Osteoblast (primary cell): ENCODE measurements around the gene FCER2. TPM values are rescaled to one million over a fixed set of nuclear protein-coding genes. Genes with fewer than 3 reads are reported as not detected.

Source experiments
- DNase-seq: peaks from one replicate; pipeline ENCODE4 v3.0.0; 2011; ENCODE audit warnings: low spot score, mixed read lengths; ENCODE audit not compliant: insufficient read length; ENCODE audit errors: missing footprints
- H2AFZ ChIP-seq: 2 replicates; pipeline ENCODE4 v1.6.0; 2011; ENCODE audit warnings: mild to moderate bottlenecking, low read length
- H3K27ac ChIP-seq: 2 replicates; pipeline ENCODE4 v1.5.1; 2011; ENCODE audit warnings: mild to moderate bottlenecking, low read depth, low read length, moderate library complexity
- H3K27me3 ChIP-seq: 2 replicates; pipeline ENCODE4 v1.6.0; 2012; ENCODE audit warnings: mild to moderate bottlenecking, control low read depth, inconsistent platforms, low read length, moderate library complexity; ENCODE audit not compliant: insufficient read depth
- H3K36me3 ChIP-seq: 2 replicates; pipeline ENCODE4 v1.5.1; 2011; ENCODE audit warnings: mild to moderate bottlenecking, low read length, control low read depth, moderate library complexity; ENCODE audit not compliant: insufficient read depth
- H3K4me1 ChIP-seq: 2 replicates; pipeline ENCODE4 v1.5.1; 2011; ENCODE audit warnings: mild to moderate bottlenecking, low read length, control low read depth, moderate library complexity; ENCODE audit not compliant: insufficient read depth
- H3K4me2 ChIP-seq: 2 replicates; pipeline ENCODE4 v1.6.0; 2011; ENCODE audit warnings: mild to moderate bottlenecking, low read length; ENCODE audit not compliant: insufficient read depth
- H3K4me3 ChIP-seq: fragments of 200-600 bp; sonication (generic); 3 replicates; pipeline ENCODE4 v1.5.1; 2012; ENCODE audit warnings: mild to moderate bottlenecking, low read length, inconsistent platforms; ENCODE audit not compliant: insufficient read depth
- H3K79me2 ChIP-seq: 2 replicates; pipeline ENCODE4 v1.6.0; 2012; ENCODE audit warnings: mild to moderate bottlenecking, low read length, control low read depth, inconsistent platforms; ENCODE audit not compliant: insufficient read depth
- H3K9me3 ChIP-seq: 2 replicates; pipeline ENCODE4 v1.5.1; 2011; ENCODE audit warnings: low read depth, low read length, control low read depth
- H4K20me1 ChIP-seq: 2 replicates; pipeline ENCODE4 v1.6.0; 2012; ENCODE audit warnings: mild to moderate bottlenecking, low read length, control low read depth; ENCODE audit not compliant: insufficient read depth
- CTCF ChIP-seq: IDR thresholded peaks from 2 replicates; pipeline ENCODE4 v1.5.1; 2011; ENCODE audit warnings: mild to moderate bottlenecking, low read depth, low read length, moderate library complexity; ENCODE audit errors: extremely low read depth
- total RNA-seq: library from RNA; depleted of rRNA; stranded (reverse); fragments of >200 nt; gene quantifications from 2 replicates; pipeline ENCODE4 v1.2.3, GENCODE V29; 2012

Gene FCER2
- total RNA-seq, 1 donor: not detected

- no peak for TF ChIP-seq CTCF
- H3K79me2 ChIP-seq: no peaks in the 10 kb centered on the region
- no peak overlapping the region for H3K4me2 ChIP-seq
- H2AFZ ChIP-seq: no peak overlapping the region
- H3K9me3 ChIP-seq: no peaks in the 10 kb centered on the region
- H4K20me1 ChIP-seq: no peaks in the 10 kb centered on the region
- DNase-seq: peak; percentile 96
- no peaks in the 10 kb centered on the region for H3K36me3 ChIP-seq
- H3K27ac ChIP-seq: no peak overlapping the region
- H3K4me3 ChIP-seq: no peak overlapping the region
- H3K4me1 ChIP-seq: no peaks in the 10 kb centered on the region
- peaks cover 4% of the 10 kb centered on the region for H3K27me3 ChIP-seq
These were observed 27.6 kb downstream of the FCER2 start for GRCh38 chr19:7674010-7675005.

DNA sequence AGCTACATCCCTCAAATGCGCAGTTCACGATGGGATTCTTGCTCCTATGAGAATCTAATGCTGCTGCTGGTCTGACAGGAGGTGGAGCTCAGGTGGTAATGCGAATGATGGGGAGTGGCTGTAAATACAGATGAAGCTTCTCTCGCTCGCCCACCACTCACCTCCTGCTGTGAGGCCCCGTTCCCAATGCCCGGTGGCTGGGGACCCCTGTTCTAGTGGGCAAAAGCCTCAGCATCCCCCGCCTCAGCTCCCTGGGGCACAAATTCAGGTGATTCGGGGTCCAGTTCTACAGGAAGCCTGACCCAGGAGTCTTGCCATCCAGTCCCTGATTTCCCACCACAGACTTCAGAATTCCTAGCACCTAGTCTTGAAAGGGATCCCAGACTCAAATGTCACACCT lies 29.4 kb downstream of the FCER2 start:
- no peaks in the 10 kb centered on the region for H3K36me3 ChIP-seq
- H4K20me1 ChIP-seq: no peaks in the 10 kb centered on the region
- no peak overlapping the region for H3K4me2 ChIP-seq
- no peak overlapping the region for H3K4me3 ChIP-seq
- H3K27ac ChIP-seq: no peak overlapping the region
- H2AFZ ChIP-seq: no peak overlapping the region
- DNase-seq: peak; percentile 62
- H3K4me1 ChIP-seq: no peaks in the 10 kb centered on the region
- no peaks in the 10 kb centered on the region for H3K27me3 ChIP-seq
- no peak for TF ChIP-seq CTCF
- no peaks in the 10 kb centered on the region for H3K79me2 ChIP-seq
- no peaks in the 10 kb centered on the region for H3K9me3 ChIP-seq

- TF ChIP-seq CTCF: no peak
- Histone ChIP-seq H3K4me2 (no peak overlapping the region), H3K4me3 (no peak overlapping the region), H3K27me3 (no peaks in the 10 kb centered on the region), H3K27ac (no peak overlapping the region), H2AFZ (no peak overlapping the region), H3K79me2 (no peaks in the 10 kb centered on the region), H3K9me3 (no peaks in the 10 kb centered on the region), H3K36me3 (no peaks in the 10 kb centered on the region), H3K4me1 (no peaks in the 10 kb centered on the region), H4K20me1 (no peaks in the 10 kb centered on the region)
- DNase-seq: peak; percentile 62
These were observed 31.1 kb downstream of the FCER2 start for GRCh38 chr19:7670790-7671189.

DNA sequence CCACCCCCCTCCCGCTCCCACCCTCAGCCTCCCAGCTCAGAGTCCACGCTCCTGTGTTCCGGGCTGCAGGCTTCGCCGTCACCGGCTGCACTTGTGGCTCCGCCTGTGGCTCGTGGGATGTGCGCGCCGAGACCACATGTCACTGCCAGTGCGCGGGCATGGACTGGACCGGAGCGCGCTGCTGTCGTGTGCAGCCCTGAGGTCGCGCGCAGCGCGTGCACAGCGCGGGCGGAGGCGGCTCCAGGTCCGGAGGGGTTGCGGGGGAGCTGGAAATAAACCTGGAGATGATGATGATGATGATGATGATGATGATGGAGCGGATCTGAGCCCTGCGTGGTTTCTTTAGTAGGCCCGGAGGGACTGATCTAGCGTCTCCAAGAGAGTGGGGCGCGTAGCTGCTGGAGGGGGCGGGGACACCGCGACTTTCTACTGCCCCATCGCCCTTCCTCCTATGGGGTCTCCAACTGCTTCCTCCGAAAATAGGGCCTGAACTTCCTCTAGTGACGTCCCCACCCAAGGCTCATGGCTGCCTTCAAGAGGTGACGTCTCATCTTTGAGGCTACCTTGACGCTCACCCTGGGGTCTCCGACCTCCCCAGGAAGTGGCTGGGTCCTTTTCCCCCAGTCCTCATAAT lies 31.7 kb downstream of the FCER2 start:
- Histone ChIP-seq H3K27ac (no peak overlapping the region), H3K4me1 (no peaks in the 10 kb centered on the region), H3K27me3 (no peaks in the 10 kb centered on the region), H3K4me3 (no peak overlapping the region), H3K79me2 (no peaks in the 10 kb centered on the region), H2AFZ (no peak overlapping the region), H4K20me1 (no peaks in the 10 kb centered on the region), H3K36me3 (no peaks in the 10 kb centered on the region), H3K9me3 (no peaks in the 10 kb centered on the region), H3K4me2 (no peak overlapping the region)
- no peak for TF ChIP-seq CTCF
- DNase-seq: peak; percentile 82
